ENCODE measurements around the gene TMEM109.

TMEM109 gene, protein sequence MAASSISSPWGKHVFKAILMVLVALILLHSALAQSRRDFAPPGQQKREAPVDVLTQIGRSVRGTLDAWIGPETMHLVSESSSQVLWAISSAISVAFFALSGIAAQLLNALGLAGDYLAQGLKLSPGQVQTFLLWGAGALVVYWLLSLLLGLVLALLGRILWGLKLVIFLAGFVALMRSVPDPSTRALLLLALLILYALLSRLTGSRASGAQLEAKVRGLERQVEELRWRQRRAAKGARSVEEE

GRCh38 chr11:60913793-60914632, at the start of gene TMEM109:
Gene TMEM109, plus strand, starts transcription at chr11:60914158. Its CDS starts 5,536 bp downstream, at chr11:60919694.
- Histone ChIP-seq H3K4me3 (ENCODE audit: low read depth in 1 of 2, low read length in 2 of 2) (peak within 1 kb of the TSS; percentile 76 to 91), H3K27me3 (ENCODE audit: control insufficient read depth in 1 of 2, insufficient read depth in 2 of 2, low read length in 2 of 2) (no peaks in the 10 kb centered on the region), H3K36me3 (ENCODE audit: control insufficient read depth in 1 of 2, insufficient read depth in 2 of 2, low read length in 2 of 2) (no peaks in the 10 kb centered on the region), H3K9ac (ENCODE audit: low read depth in 1 of 2, low read length in 2 of 2) (peak within 1 kb of the TSS; percentile 72 to 96), H3K27ac (ENCODE audit: low read depth, low read length) (peak within 1 kb of the TSS; percentile 73), H3K9me3 (ENCODE audit: control insufficient read depth in 1 of 2, low read length in 2 of 2) (no peaks in the 10 kb centered on the region), H3K4me1 (ENCODE audit: control insufficient read depth in 1 of 2, insufficient read depth in 2 of 2, low read length in 2 of 2) (peaks cover 26 to 39% of the 10 kb centered on the region in 2 donors)

GRCh38 chr11:60864856-60865513, 49.0 kb upstream of the TMEM109 start:
- no peaks in the 10 kb centered on the region for H3K27me3 ChIP-seq (ENCODE audit: control insufficient read depth in 1 of 2, insufficient read depth in 2 of 2, low read length in 2 of 2)
- no peaks in the 10 kb centered on the region for H3K9me3 ChIP-seq (ENCODE audit: control insufficient read depth in 1 of 2, low read length in 2 of 2)
- no peak overlapping the region for H3K4me3 ChIP-seq (ENCODE audit: low read depth in 1 of 2, low read length in 2 of 2)
- H3K4me1 ChIP-seq (ENCODE audit: control insufficient read depth in 1 of 2, insufficient read depth in 2 of 2, low read length in 2 of 2): peaks cover 0 to under 1% of the 10 kb centered on the region in 2 donors
- no peak overlapping the region for H3K9ac ChIP-seq (ENCODE audit: low read depth in 1 of 2, low read length in 2 of 2)
- H3K27ac ChIP-seq (ENCODE audit: low read depth, low read length): no peak overlapping the region
- no peaks in the 10 kb centered on the region for H3K36me3 ChIP-seq (ENCODE audit: control insufficient read depth in 1 of 2, insufficient read depth in 2 of 2, low read length in 2 of 2)

GRCh38 chr11:60866911-60867870, 46.8 kb upstream of the TMEM109 start, which contains the start of gene ZP1:
Gene ZP1, plus strand, starts transcription at chr11:60867542. Its CDS starts 20 bp downstream, at chr11:60867562.
- Histone ChIP-seq H3K9ac (ENCODE audit: low read depth in 1 of 2, low read length in 2 of 2) (no peak within 1 kb of the TSS), H3K27me3 (ENCODE audit: control insufficient read depth in 1 of 2, insufficient read depth in 2 of 2, low read length in 2 of 2) (no peaks in the 10 kb centered on the region), H3K4me1 (ENCODE audit: control insufficient read depth in 1 of 2, insufficient read depth in 2 of 2, low read length in 2 of 2) (peaks cover 11 to 15% of the 10 kb centered on the region in 2 donors), H3K36me3 (ENCODE audit: control insufficient read depth in 1 of 2, insufficient read depth in 2 of 2, low read length in 2 of 2) (no peaks in the 10 kb centered on the region), H3K27ac (ENCODE audit: low read depth, low read length) (no peak within 1 kb of the TSS), H3K9me3 (ENCODE audit: control insufficient read depth in 1 of 2, low read length in 2 of 2) (no peaks in the 10 kb centered on the region), H3K4me3 (ENCODE audit: low read depth in 1 of 2, low read length in 2 of 2) (no peak within 1 kb of the TSS)

GRCh38 chr11:60867871-60868681, 45.9 kb upstream of the TMEM109 start:
- H3K4me3 ChIP-seq (ENCODE audit: low read depth in 1 of 2, low read length in 2 of 2): no peak overlapping the region

DNA sequence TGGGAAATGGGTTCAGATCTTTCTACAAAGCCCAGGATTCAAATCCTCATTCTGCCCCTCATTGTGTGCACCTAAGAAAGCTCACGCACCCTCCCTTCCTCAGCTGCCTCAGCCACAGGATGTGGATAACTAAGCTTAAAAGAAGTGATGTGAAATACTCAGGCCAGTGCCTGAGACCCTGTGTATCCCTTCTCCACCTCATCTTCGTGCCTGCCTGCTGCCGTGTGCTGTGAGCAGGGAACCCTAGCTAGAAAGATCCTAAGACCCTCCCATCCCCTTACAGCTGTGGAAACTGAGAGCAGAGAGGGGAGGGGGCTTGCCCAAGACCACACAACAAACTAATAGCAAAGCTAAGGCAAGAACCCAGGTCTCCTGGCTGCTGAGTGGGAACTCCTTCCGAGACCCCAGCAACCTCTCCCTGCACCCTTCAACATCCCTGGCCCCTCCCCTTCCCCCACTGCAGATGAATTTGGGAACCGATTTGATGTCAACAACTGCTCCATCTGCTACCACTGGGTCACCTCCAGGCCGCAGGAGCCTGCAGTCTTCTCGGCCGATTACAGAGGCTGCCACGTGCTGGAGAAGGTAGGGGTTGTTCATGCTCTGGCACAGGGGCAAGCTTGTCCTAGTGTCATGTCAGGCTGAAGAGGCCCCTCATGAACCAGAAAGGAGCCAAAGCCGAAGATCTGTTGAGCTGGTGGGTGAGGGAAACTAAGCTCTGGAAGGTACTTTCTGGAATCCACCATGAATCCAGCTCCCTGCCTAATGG, 45.1 kb upstream of the TMEM109 start:
- H3K27ac ChIP-seq (ENCODE audit: low read depth, low read length): no peak overlapping the region
- H3K4me3 ChIP-seq (ENCODE audit: low read depth in 1 of 2, low read length in 2 of 2): no peak overlapping the region
- no peaks in the 10 kb centered on the region for H3K27me3 ChIP-seq (ENCODE audit: control insufficient read depth in 1 of 2, insufficient read depth in 2 of 2, low read length in 2 of 2)
- no peaks in the 10 kb centered on the region for H3K36me3 ChIP-seq (ENCODE audit: control insufficient read depth in 1 of 2, insufficient read depth in 2 of 2, low read length in 2 of 2)
- H3K4me1 ChIP-seq (ENCODE audit: control insufficient read depth in 1 of 2, insufficient read depth in 2 of 2, low read length in 2 of 2): peaks cover 20 to 28% of the 10 kb centered on the region in 2 donors
- H3K9me3 ChIP-seq (ENCODE audit: control insufficient read depth in 1 of 2, low read length in 2 of 2): no peaks in the 10 kb centered on the region
- no peak overlapping the region for H3K9ac ChIP-seq (ENCODE audit: low read depth in 1 of 2, low read length in 2 of 2)

More at GRCh38 chr11:60867871-60868681, 45.9 kb upstream of the TMEM109 start:
- Histone ChIP-seq H3K27me3 (ENCODE audit: control insufficient read depth in 1 of 2, insufficient read depth in 2 of 2, low read length in 2 of 2) (no peaks in the 10 kb centered on the region), H3K9me3 (ENCODE audit: control insufficient read depth in 1 of 2, low read length in 2 of 2) (no peaks in the 10 kb centered on the region), H3K36me3 (ENCODE audit: control insufficient read depth in 1 of 2, insufficient read depth in 2 of 2, low read length in 2 of 2) (no peaks in the 10 kb centered on the region), H3K27ac (ENCODE audit: low read depth, low read length) (no peak overlapping the region), H3K9ac (ENCODE audit: low read depth in 1 of 2, low read length in 2 of 2) (no peak overlapping the region), H3K4me1 (ENCODE audit: control insufficient read depth in 1 of 2, insufficient read depth in 2 of 2, low read length in 2 of 2) (peaks cover 20 to 22% of the 10 kb centered on the region in 2 donors)

GRCh38 chr11:60869451-60869825, 44.5 kb upstream of the TMEM109 start:
- no peaks in the 10 kb centered on the region for H3K36me3 ChIP-seq (ENCODE audit: control insufficient read depth in 1 of 2, insufficient read depth in 2 of 2, low read length in 2 of 2)
- no peak overlapping the region for H3K27ac ChIP-seq (ENCODE audit: low read depth, low read length)
- peaks cover 20 to 28% of the 10 kb centered on the region in 2 donors for H3K4me1 ChIP-seq (ENCODE audit: control insufficient read depth in 1 of 2, insufficient read depth in 2 of 2, low read length in 2 of 2)
- no peak overlapping the region for H3K4me3 ChIP-seq (ENCODE audit: low read depth in 1 of 2, low read length in 2 of 2)
- H3K27me3 ChIP-seq (ENCODE audit: control insufficient read depth in 1 of 2, insufficient read depth in 2 of 2, low read length in 2 of 2): no peaks in the 10 kb centered on the region
- no peaks in the 10 kb centered on the region for H3K9me3 ChIP-seq (ENCODE audit: control insufficient read depth in 1 of 2, low read length in 2 of 2)
- H3K9ac ChIP-seq (ENCODE audit: low read depth in 1 of 2, low read length in 2 of 2): no peak overlapping the region

GRCh38 chr11:60870276-60870675, 43.7 kb upstream of the TMEM109 start:
- H3K4me1 ChIP-seq (ENCODE audit: control insufficient read depth in 1 of 2, insufficient read depth in 2 of 2, low read length in 2 of 2): peaks cover 20 to 28% of the 10 kb centered on the region in 2 donors
- H3K27ac ChIP-seq (ENCODE audit: low read depth, low read length): no peak overlapping the region
- no peaks in the 10 kb centered on the region for H3K9me3 ChIP-seq (ENCODE audit: control insufficient read depth in 1 of 2, low read length in 2 of 2)

DNA sequence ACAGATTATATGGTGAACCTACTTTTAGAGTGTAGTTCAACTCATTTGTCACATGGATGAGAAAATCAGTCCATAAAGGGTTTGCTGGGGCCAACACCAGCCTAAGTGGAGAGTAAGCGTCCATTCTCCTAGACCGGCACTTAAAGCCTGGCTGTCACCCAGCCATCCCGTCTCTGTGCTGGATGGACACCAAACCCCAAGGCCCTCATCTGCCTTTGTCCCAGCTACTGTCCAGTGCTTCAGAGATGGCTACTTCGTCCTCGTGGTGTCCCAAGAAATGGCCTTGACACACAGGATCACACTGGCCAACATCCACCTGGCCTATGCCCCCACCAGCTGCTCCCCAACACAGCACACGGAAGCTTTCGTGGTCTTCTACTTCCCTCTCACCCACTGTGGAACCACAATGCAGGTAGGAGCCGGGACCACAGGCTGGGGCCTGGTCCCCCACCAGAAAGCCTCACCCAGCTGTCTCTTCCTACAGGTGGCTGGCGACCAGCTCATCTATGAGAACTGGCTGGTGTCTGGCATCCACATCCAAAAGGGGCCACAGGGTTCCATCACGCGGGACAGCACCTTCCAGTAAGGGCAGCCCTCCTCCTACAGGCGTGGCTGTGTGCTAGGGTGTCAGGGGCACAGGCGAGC, 43.1 kb upstream of the TMEM109 start:
- H3K9me3 ChIP-seq (ENCODE audit: control insufficient read depth in 1 of 2, low read length in 2 of 2): no peaks in the 10 kb centered on the region
- no peak overlapping the region for H3K4me3 ChIP-seq (ENCODE audit: low read depth in 1 of 2, low read length in 2 of 2)
- peak overlapping the region; percentile 6 for H3K27ac ChIP-seq (ENCODE audit: low read depth, low read length)
- peaks cover 20 to 30% of the 10 kb centered on the region in 2 donors for H3K4me1 ChIP-seq (ENCODE audit: control insufficient read depth in 1 of 2, insufficient read depth in 2 of 2, low read length in 2 of 2)
- peaks cover 0 to 2% of the 10 kb centered on the region in 2 donors for H3K36me3 ChIP-seq (ENCODE audit: control insufficient read depth in 1 of 2, insufficient read depth in 2 of 2, low read length in 2 of 2)
- no peaks in the 10 kb centered on the region for H3K27me3 ChIP-seq (ENCODE audit: control insufficient read depth in 1 of 2, insufficient read depth in 2 of 2, low read length in 2 of 2)
- no peak overlapping the region for H3K9ac ChIP-seq (ENCODE audit: low read depth in 1 of 2, low read length in 2 of 2)

More at GRCh38 chr11:60870276-60870675, 43.7 kb upstream of the TMEM109 start:
- Histone ChIP-seq H3K9ac (ENCODE audit: low read depth in 1 of 2, low read length in 2 of 2) (no peak overlapping the region), H3K4me3 (ENCODE audit: low read depth in 1 of 2, low read length in 2 of 2) (no peak overlapping the region), H3K36me3 (ENCODE audit: control insufficient read depth in 1 of 2, insufficient read depth in 2 of 2, low read length in 2 of 2) (peaks cover 0 to 2% of the 10 kb centered on the region in 2 donors), H3K27me3 (ENCODE audit: control insufficient read depth in 1 of 2, insufficient read depth in 2 of 2, low read length in 2 of 2) (no peaks in the 10 kb centered on the region)
